Astrocyte (in vitro differentiated cells and primary cell): ENCODE data around the gene AVEN. TPM values are rescaled to one million over a fixed set of nuclear protein-coding genes. Genes with fewer than 3 reads are reported as not detected.
"Not testable (repeated sequence)": the region's sequence is repeated elsewhere in the genome, so short reads cannot be mapped to it uniquely, and the experiment has no call there.

Source experiments
- DNase-seq: peaks from one replicate; pipeline ENCODE4 v3.0.0-alpha.2; 2010; ENCODE audit warnings: low read depth
- FAIRE-seq: peaks from 2 replicates; lab custom pipeline; 2011; peaks lifted over from hg19 to GRCh38; lab: Jason Lieb, UNC
- H2AFZ ChIP-seq: 2 replicates; pipeline ENCODE4 v1.6.0; 2012; ENCODE audit warnings: low read depth, low read length, inconsistent platforms
- H3K27ac ChIP-seq: 2 replicates; pipeline ENCODE4 v1.5.1; 2011; ENCODE audit warnings: low read depth, low read length, inconsistent platforms
- H3K27me3 ChIP-seq: 2 replicates; pipeline ENCODE4 v1.6.0; 2011; ENCODE audit warnings: low read length, inconsistent platforms; ENCODE audit not compliant: insufficient read depth
- H3K36me3 ChIP-seq: 2 replicates; pipeline ENCODE4 v1.5.1; 2011; ENCODE audit warnings: low read length, inconsistent platforms; ENCODE audit not compliant: insufficient read depth
- H3K4me1 ChIP-seq: 2 replicates; pipeline ENCODE4 v1.5.1; 2011; ENCODE audit warnings: low read length, inconsistent platforms; ENCODE audit not compliant: insufficient read depth
- H3K4me2 ChIP-seq: 2 replicates; pipeline ENCODE4 v1.6.0; 2012; ENCODE audit warnings: low read length, inconsistent platforms
- H3K4me3 ChIP-seq: 2 replicates; pipeline ENCODE4 v1.5.1; 2011; ENCODE audit warnings: low read depth, mild to moderate bottlenecking, low read length, inconsistent platforms; ENCODE audit not compliant: insufficient read depth
- H3K79me2 ChIP-seq: 2 replicates; pipeline ENCODE4 v1.6.0; 2012; ENCODE audit warnings: mild to moderate bottlenecking, low read length, inconsistent platforms; ENCODE audit not compliant: insufficient read depth
- H3K9ac ChIP-seq: 2 replicates; pipeline ENCODE4 v1.6.0; 2012; ENCODE audit warnings: mild to moderate bottlenecking, low read length, inconsistent platforms
- H3K9me3 ChIP-seq: 2 replicates; pipeline ENCODE4 v1.5.1; 2012; ENCODE audit warnings: low read depth, mild to moderate bottlenecking, low read length, inconsistent platforms; ENCODE audit not compliant: insufficient read depth
- H4K20me1 ChIP-seq: 2 replicates; pipeline ENCODE4 v1.6.0; 2012; ENCODE audit warnings: low read length, inconsistent platforms; ENCODE audit not compliant: insufficient read depth
- H3K27ac Mint-ChIP-seq: one replicate; pipeline ENCODE4 v1.8.0; 2021; ENCODE audit warnings: mild to moderate bottlenecking, mixed read lengths; ENCODE audit not compliant: unreplicated experiment
- H3K27me3 Mint-ChIP-seq: one replicate; pipeline ENCODE4 v1.8.0; 2021; ENCODE audit warnings: low read depth, mixed read lengths; ENCODE audit not compliant: unreplicated experiment
- H3K36me3 Mint-ChIP-seq: one replicate; pipeline ENCODE4 v1.8.0; 2021; ENCODE audit warnings: low read depth, mixed read lengths; ENCODE audit not compliant: unreplicated experiment
- H3K4me1 Mint-ChIP-seq: one replicate; pipeline ENCODE4 v1.8.0; 2021; ENCODE audit warnings: low read depth, mixed read lengths; ENCODE audit not compliant: unreplicated experiment
- H3K4me3 Mint-ChIP-seq: one replicate; pipeline ENCODE4 v1.8.0; 2021; ENCODE audit warnings: mild to moderate bottlenecking, moderate library complexity, mixed read lengths; ENCODE audit not compliant: unreplicated experiment
- H3K9me3 Mint-ChIP-seq: one replicate; pipeline ENCODE4 v1.8.0; 2021; ENCODE audit warnings: mild to moderate bottlenecking, mixed read lengths; ENCODE audit not compliant: unreplicated experiment
- EZH2 ChIP-seq: IDR thresholded peaks from 2 replicates; pipeline ENCODE4 v1.6.1; 2012; ENCODE audit warnings: mild to moderate bottlenecking, low read length, inconsistent platforms; ENCODE audit not compliant: insufficient read depth
- total RNA-seq: library from RNA; stranded (reverse); gene quantifications from 2 replicates; pipeline ENCODE4 v1.2.1, GENCODE V29; 2021
- TF ChIP-seq, protein P1 (sequence below): IDR thresholded peaks from 2 replicates; pipeline ENCODE4 v1.5.1; 2011; ENCODE audit warnings: low read depth, mild to moderate bottlenecking, inconsistent platforms, low read length, moderate library complexity; ENCODE audit not compliant: insufficient read depth

The AVEN gene
- total RNA-seq, 1 donor from 2014 or later, result 34.1 TPM

DNA sequence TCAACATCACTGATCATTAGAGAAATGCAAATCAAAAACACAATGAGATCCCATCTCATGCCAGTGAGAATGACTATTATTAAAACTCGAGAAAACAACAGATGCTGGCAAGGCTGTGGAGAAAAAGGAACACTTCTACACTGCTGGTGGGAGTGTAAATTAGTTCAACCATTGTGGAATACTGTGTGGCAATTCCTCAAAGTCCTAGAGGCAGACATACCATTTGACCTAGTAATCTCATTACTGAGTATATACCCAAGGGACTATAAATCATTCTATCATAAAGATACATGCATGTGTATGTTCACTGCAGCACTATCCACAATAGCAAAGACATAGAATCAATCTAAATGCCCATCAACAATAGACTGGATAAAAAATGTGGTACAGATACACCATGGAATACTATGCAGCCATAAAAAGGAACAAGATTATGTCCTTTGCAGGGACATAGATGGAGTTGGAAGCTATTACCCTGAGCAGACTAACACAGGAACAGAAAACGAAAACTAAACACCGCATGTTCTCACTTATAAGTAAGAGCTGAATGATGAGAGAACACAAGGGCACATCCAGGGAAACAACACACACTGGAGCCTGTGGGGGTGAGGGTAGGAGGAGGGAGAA is 15.2 kb upstream of the AVEN start:
- no peak overlapping the region for H3K4me3 ChIP-seq
- DNase-seq (no peak), FAIRE-seq (peak; percentile 64)
- H3K79me2 ChIP-seq, result no peaks in the 10 kb centered on the region
- H3K27ac ChIP-seq, result no peak overlapping the region
- H3K27me3 ChIP-seq, result no peaks in the 10 kb centered on the region
- TF ChIP-seq EZH2, result no peak
- TF ChIP-seq, protein P1, sequence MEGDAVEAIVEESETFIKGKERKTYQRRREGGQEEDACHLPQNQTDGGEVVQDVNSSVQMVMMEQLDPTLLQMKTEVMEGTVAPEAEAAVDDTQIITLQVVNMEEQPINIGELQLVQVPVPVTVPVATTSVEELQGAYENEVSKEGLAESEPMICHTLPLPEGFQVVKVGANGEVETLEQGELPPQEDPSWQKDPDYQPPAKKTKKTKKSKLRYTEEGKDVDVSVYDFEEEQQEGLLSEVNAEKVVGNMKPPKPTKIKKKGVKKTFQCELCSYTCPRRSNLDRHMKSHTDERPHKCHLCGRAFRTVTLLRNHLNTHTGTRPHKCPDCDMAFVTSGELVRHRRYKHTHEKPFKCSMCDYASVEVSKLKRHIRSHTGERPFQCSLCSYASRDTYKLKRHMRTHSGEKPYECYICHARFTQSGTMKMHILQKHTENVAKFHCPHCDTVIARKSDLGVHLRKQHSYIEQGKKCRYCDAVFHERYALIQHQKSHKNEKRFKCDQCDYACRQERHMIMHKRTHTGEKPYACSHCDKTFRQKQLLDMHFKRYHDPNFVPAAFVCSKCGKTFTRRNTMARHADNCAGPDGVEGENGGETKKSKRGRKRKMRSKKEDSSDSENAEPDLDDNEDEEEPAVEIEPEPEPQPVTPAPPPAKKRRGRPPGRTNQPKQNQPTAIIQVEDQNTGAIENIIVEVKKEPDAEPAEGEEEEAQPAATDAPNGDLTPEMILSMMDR, result no peak
- H3K4me3 Mint-ChIP-seq, result no peak overlapping the region
- no peaks in the 10 kb centered on the region for H4K20me1 ChIP-seq
- H3K4me1 Mint-ChIP-seq, result peaks cover 17% of the 10 kb centered on the region
- no peaks in the 10 kb centered on the region for H3K9me3 ChIP-seq
- no peaks in the 10 kb centered on the region for H3K36me3 ChIP-seq
- no peaks in the 10 kb centered on the region for H3K27me3 Mint-ChIP-seq
- H3K36me3 Mint-ChIP-seq, result peaks cover 12% of the 10 kb centered on the region
- H3K4me1 ChIP-seq, result peaks cover 21% of the 10 kb centered on the region
- peaks cover 36% of the 10 kb centered on the region for H3K9me3 Mint-ChIP-seq
- H3K27ac Mint-ChIP-seq, result no peak overlapping the region
- H3K9ac ChIP-seq, result no peak overlapping the region
- no peak overlapping the region for H2AFZ ChIP-seq
- H3K4me2 ChIP-seq, result no peak overlapping the region

DNA sequence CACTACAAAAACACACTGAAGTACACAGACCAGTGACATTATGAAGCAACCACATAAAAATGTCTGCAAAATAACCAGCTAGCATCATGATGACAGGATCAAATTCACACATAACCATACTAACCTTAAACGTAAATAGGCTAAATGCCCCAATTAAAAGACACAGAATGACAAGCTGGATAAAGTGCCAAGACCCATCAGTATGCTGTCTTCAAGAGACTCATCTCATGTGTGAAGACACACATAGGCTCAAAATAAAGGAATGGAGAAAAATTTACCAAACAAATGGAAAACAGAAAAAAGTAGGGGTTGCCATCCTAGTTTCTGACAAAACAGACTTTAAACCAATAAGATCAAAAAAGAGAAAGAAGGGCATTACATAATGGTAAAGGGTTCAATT is 11.4 kb upstream of the AVEN start:
- FAIRE-seq, H3K27ac ChIP-seq, H3K4me2 ChIP-seq, H3K4me3 ChIP-seq, H3K4me3 Mint-ChIP-seq, H3K9me3 ChIP-seq, H2AFZ ChIP-seq, H3K79me2 ChIP-seq, H3K27me3 Mint-ChIP-seq, DNase-seq, H4K20me1 ChIP-seq, H3K27me3 ChIP-seq, H3K9ac ChIP-seq, H3K27ac Mint-ChIP-seq, H3K36me3 ChIP-seq: not testable (repeated sequence)
- H3K36me3 Mint-ChIP-seq, result peaks cover 12% of the 10 kb centered on the region
- peaks cover 34% of the 10 kb centered on the region for H3K4me1 Mint-ChIP-seq
- peaks cover 37% of the 10 kb centered on the region for H3K9me3 Mint-ChIP-seq
- peaks cover 22% of the 10 kb centered on the region for H3K4me1 ChIP-seq

DNA sequence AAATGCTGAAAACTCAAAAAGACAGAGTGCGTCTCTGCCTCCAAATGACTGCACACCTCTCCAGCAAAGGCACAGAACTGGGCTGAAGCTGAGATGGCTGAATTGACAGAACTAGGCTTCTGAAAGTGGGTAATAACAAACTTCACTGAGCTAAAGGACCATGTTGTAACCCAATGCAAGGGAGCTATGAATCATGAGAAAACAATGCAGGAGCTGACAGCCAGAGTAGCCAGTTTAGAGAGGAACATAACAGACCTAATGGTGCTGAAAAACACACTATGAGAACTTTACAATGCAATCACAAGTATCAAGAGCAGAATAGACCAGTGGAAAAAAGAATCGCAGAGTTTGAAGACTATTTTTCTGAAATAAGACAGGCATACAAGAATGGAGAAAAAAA is 10.1 kb upstream of the AVEN start:
- no peaks in the 10 kb centered on the region for H3K27me3 Mint-ChIP-seq
- peaks cover 34% of the 10 kb centered on the region for H3K9me3 Mint-ChIP-seq
- Histone ChIP-seq H3K4me2 (peak overlapping the region; percentile 81), H3K79me2 (no peaks in the 10 kb centered on the region), H2AFZ (no peak overlapping the region), H3K27me3 (no peaks in the 10 kb centered on the region), H3K36me3 (no peaks in the 10 kb centered on the region), H3K4me3 (peak overlapping the region; percentile 22), H4K20me1 (no peaks in the 10 kb centered on the region), H3K4me1 (peaks cover 22% of the 10 kb centered on the region), H3K27ac (peak overlapping the region; percentile 98), H3K9me3 (no peaks in the 10 kb centered on the region), H3K9ac (peak overlapping the region; percentile 83)
- H3K4me3 Mint-ChIP-seq, result peak overlapping the region; percentile 1
- peaks cover 12% of the 10 kb centered on the region for H3K36me3 Mint-ChIP-seq
- H3K27ac Mint-ChIP-seq, result peak overlapping the region; percentile 83
- peaks cover 38% of the 10 kb centered on the region for H3K4me1 Mint-ChIP-seq
- no peak for TF ChIP-seq EZH2
- TF ChIP-seq, protein P1, result no peak
- DNase-seq (peak; percentile 87), FAIRE-seq (peak; percentile 88)
